HG03060 (cell line): ENCODE results near the gene LRIF1.
"Not testable (repeated sequence)": the region's sequence is repeated elsewhere in the genome, so short reads cannot be mapped to it uniquely, and the experiment has no call there.

Experiments
- ATAC-seq: cut with Tn5 transposase; IDR thresholded peaks from one replicate; pipeline ENCODE4 v1.9.1; 2021; ENCODE audit warnings: low read depth, moderate number of reproducible peaks; ENCODE audit not compliant: unreplicated experiment

Gene LRIF1

DNA sequence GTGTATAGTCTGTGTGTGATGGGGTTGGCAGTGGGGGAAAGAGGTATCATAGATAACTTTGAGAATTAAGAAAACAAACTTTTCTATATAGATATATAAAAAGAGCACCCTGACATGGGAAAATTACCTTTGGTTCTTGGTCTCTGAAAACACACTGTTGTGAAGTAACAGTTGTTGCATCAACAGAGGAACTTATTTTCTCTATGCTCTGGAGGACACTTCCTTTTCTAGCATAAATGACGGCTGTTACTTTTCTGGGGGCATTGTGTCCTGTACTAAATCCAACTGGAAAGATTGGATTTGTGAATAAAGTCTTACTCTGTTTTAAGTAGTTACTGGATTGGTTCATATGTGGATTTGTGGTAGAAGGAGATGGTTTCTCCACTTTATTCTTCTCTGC is 12.6 kb downstream of the LRIF1 start:
- ATAC-seq: no peak

- ATAC-seq: no peak
These were observed 15.5 kb downstream of the LRIF1 start for GRCh38 chr1:110948038-110948810.

DNA sequence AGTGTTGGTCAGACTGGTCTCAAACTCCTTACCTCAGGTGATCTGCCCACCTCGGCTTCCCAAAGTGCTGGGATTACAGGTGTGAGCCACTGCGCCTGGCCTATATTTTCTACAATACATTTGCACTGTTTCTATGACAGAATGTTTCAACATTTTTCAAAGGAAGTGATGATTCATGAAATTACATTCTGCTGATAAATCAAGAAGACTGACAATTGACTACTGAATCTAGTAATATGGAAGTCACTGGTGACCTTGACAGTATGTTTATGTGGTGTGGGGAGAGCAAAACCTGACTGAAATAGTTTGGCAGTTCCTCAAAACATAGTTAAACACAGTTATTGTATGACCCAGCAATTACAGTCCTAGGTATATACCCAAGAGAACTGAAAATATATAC is 18.1 kb downstream of the LRIF1 start:
- ATAC-seq: no peak

DNA sequence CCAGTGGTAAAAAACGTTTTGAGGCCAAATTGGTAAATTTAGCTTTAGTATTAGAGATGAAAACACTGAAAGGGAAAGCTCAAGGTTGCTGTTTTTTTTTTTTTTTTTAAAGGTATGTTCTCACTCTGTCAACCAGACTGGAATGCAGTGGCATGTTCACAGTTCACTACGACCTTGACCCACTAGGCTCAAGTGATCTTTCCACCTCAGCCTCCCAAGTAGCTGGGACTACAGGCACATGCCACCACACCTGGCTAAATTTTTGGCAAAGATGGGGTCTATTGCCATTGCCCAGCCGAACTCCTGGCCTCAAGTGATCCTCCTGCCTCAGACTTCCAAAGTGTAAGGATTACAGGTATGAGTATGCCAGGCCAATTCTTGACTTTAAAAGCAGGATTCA is 18.9 kb downstream of the LRIF1 start:
- ATAC-seq: no peak

- no peak for ATAC-seq
These were observed 27.2 kb downstream of the LRIF1 start for GRCh38 chr1:110936567-110936966.

GRCh38 chr1:110931097-110931496 is 32.6 kb downstream of the LRIF1 start:
- not testable (repeated sequence) for ATAC-seq

DNA sequence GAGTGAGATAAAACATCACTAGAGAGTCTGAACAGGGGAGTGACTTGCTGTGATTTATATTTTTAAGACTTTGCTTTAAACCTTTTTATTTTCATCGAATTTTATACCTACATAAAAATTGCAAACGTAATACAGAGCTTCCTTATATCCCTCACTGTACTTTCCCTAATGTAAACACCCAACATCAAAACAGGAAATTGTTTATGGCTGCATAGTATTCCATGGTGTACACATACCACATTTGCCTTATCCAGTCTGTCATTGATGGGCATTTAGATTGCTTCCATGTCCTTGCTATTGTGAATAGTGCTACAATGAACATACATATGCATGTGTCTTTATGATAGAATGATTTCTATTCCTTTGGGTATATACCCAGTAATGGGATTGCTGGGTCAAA is 34.8 kb downstream of the LRIF1 start:
- ATAC-seq: no peak

DNA sequence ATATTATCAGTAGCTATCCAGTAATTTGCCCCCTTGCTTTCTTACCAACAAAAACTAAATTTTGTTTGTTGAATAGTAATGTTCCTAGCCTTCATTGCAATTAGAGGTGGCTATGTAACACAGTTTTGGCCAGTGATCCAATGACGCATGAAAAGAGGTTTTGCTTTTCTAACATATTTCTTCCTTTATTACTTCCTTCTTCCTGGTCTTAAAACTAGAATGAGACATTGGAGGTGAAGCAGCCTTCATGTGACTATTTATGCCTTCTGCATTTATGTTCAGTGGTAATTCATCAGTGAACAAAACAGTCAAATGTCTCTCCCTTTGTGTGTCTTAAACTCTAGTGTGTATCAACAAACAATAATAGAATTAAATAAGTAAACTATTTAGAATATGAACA is 35.5 kb downstream of the LRIF1 start:
- ATAC-seq: no peak

GRCh38 chr1:110927484-110928075 is 36.1 kb downstream of the LRIF1 start:
- ATAC-seq: no peak

DNA sequence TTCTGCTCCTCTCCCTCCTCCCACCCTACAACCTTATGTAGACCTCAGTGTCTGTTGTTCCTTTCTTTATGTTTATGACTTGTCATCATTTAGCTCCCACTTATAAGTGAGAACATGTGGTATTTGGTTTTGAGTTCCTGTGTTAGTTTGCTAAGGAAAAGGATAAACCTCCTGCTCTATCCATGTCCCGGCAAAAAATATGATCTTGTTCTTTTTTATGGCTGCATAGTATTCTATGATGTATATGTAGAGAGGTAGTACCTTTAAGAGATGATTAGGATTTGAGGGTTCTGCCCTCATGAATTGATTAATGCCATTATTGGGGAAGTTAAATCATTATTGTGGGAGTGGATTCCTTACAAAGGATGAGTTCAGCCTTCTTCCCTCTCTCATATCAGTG is 41.8 kb downstream of the LRIF1 start:
- no peak for ATAC-seq

DNA sequence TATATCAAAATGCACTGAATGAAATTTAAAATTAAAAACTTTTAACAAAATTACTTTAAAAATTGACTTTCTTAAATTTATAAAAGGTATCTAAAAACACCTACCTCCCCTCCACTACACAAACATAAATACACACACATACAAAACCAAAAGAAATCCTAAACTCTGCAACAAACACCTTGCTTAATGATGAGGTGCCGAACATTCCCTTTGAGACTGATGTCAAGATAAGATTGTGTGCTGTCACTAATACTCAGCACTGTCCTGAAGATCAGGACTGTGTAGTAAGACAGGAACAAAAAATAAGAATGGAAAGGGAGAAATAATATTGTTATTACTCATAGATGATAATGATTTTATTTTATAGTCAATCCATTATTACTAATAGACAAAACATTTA is 45.7 kb downstream of the LRIF1 start:
- ATAC-seq: no peak

DNA sequence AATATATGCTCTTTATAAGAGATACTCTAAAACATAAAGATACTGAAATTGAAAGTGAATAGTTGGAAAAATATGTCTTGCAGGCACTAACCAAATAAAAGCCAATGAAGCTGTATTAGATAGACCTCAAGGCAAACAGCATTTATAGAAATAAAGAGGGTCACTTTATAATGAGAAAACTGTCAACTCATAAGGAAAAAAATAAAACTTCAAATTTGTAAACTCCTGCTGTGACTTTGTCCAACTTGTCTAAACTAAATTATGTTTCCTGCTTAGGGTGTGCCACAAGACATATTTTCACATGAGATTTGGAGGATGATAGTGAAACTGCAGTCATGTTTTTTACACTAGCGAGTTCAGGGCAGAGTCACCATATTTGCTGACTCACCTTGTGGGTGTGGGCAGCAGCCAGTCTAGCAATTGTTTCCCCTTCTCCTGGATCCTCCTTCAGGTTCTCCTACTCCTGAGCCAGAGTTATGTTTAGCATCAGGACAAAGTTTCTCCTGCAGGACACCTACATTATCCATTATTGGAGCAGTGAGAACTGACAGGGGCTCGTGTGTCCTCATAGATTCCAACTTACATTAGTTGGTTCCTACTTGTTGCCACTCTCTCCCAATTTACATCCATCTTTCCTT is 46.9 kb downstream of the LRIF1 start:
- no peak for ATAC-seq

GRCh38 chr1:110916274-110916668 is 47.5 kb downstream of the LRIF1 start:
- ATAC-seq: no peak

DNA sequence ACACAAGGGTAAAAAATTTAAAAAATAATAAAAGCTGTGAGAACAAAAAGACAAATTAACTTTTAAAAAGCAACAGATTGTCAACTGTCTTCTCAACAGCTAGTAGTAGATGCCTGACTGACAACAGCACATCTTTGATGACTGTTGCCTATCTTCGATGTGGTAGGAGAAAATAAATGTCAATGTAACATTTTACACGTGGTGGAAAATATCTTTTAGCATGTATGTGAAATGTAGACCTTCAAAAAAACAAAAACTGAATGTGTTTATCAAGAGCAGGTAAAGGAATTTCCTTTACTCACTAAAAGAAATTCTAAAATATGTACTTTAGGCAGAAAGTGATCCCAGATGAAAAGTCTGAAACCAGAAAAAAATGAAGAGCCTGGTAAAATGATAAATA is 47.9 kb downstream of the LRIF1 start:
- no peak for ATAC-seq

GRCh38 chr1:110914676-110915075 is 49.0 kb downstream of the LRIF1 start:
- ATAC-seq: no peak

- no peak for ATAC-seq
These were observed 50.9 kb downstream of the LRIF1 start for GRCh38 chr1:110912784-110913183.

DNA sequence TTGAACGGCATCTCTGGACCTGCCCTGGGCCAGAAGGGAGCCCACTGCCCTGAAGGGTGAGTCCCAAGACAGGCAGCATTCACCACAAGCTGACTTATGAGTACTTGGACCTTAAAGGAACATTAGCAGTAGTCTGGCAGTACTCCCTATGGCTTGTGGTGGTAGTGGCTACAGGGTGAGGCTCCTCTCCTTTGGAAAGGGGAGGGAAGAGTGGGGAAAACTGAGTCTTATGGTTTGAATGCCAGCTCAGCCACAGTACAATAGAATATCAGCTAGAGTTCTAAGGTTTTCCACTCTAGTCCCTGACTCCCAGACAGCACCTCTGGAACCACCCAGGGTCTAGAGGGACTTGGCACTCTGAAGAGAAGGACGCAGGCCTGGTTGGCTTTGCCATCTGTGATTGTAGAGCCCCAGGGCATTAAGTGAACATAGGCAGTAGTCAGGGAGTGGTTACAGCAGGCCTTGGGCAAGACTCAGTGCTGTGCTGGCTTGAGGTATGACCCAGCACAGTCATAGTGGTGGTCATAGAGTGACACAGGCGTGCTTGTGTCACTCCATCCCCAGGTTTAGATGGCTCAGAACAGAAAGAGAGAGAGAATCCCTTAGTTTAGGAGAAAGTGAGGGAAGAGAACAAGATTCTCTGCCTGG is 59.7 kb downstream of the LRIF1 start:
- no peak for ATAC-seq

DNA sequence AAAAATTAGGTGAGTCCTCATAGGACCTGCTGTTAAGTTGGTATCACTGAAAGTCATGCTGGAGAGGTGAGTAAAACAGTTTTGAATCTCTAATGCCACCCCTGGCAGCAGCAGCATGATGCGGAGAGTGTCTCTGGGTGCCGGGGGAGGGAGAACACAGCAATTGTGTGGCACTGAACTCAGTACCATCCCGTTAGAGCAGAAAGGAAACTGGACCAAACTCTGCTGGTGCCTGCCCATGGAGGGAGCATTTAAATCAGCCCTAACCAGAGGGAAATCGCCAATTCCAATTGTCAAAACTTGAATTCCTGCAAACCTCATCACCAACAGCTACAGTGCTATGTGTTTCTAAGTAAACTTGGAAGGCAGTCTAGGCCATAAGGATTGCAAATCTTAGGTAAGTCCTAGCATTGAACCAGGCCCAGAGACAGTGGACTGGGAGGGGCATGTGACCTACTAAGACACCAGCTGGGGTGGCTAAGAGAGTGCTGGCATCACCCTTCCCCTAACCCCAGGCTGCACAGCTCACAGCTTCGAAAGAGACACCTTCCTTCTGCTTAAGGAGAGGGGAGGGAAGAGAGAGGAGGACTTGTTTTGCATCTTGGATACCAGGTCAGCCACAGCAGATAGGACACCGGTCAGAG is 60.8 kb downstream of the LRIF1 start:
- no peak for ATAC-seq

DNA sequence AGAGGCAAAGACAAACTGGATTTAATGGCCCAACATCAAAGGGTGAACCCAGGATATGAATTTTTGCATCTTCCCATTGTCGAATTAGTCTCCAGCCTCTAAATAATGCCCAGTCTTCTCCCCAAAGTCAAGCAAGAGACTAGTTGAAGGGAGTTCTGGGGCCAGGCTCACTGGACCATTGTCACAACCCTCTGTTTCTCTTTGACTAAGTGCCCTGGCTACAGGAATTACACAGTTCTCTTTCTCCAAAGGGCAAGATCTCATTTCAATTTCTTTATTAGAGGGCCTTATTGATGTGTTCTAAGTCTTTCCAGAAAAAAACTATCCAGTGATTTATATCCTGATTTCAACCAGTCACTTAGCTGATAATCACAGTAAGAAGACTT is 64.3 kb downstream of the LRIF1 start:
- ATAC-seq: no peak

DNA sequence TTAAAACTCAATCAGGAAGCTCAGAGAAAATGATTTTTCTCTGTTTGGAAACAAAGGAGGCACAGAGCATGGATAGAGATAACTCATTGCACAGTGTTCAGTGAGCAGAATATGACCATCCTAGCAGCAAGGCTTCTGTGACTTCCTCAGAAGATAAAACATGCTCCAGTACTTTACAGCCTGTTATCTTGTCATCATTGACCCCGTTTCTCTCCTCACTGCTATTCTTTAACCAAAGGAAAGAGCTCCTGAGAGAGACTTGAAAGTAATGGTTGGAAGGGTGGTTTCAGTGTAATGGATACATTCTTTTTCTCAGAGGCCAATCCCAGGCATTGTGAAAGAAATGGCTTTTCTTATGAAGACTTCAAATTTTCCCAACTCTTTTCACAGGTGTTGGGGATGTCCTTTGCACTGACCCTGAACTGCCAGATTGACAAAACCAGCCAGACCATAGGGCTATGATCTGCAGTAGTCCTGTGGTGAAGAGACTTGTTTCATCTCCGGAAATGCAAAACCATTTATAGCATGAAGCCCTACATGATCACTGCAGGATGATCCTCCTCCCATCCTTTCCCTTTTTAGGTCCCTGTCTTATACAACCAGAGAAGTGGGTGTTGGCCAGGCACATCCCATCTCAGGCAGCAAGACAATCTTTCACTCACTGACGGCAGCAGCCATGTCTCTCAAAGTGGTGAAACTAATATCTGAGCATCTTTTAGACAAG is 64.8 kb downstream of the LRIF1 start:
- no peak for ATAC-seq
